CD14-positive monocyte (primary cell): Measurements from ENCODE around the gene BACH1. TPM values are rescaled to one million over a fixed set of nuclear protein-coding genes. Genes with fewer than 3 reads are reported as not detected.
A peak's percentile ranks its signal among the peaks of the same experiment; 100 is the strongest.

Source experiments
- DNase-seq, 3 donors: peaks; one replicate each; pipeline ENCODE4 v3.0.0-alpha.2; 2011 to 2022
- H2AFZ ChIP-seq: 2 replicates; pipeline ENCODE4 v1.6.0; 2012; ENCODE audit warnings: mild to moderate bottlenecking, low read depth, low read length, inconsistent platforms; ENCODE audit not compliant: insufficient read depth, poor library complexity, severe bottlenecking
- H3K27ac ChIP-seq, 2 donors: 1 replicate in 1 of 2; 2 replicates in 1 of 2; pipeline ENCODE4 v1.5.1; 2012 to 2013; ENCODE audit warnings: low read length in 2 of 2, control low read depth in 1 of 2, inconsistent platforms in 1 of 2, low read depth in 1 of 2, mild to moderate bottlenecking in 1 of 2
- H3K27me3 ChIP-seq, 2 donors: one replicate each; pipeline versions ENCODE4 v1.6.0 to v1.6.1; 2011 to 2013; ENCODE audit warnings: low read length in 2 of 2; ENCODE audit not compliant: control insufficient read depth in 2 of 2, insufficient read depth in 2 of 2
- H3K36me3 ChIP-seq, 2 donors: replicated peaks in 1 of 2; 1 replicate in 1 of 2; 2 replicates in 1 of 2; pipeline versions ENCODE4 v1.5.1 to v1.6.1; 2012 to 2013; ENCODE audit warnings: low read length in 2 of 2, control low read depth in 1 of 2, inconsistent platforms in 1 of 2, mild to moderate bottlenecking in 1 of 2; ENCODE audit not compliant: insufficient read depth in 2 of 2, control insufficient read depth in 1 of 2
- H3K4me1 ChIP-seq, 2 donors: 1 replicate in 1 of 2; 2 replicates in 1 of 2; pipeline versions ENCODE4 v1.5.1 to v1.6.1; 2012 to 2013; ENCODE audit warnings: low read length in 2 of 2, control low read depth in 1 of 2, inconsistent platforms in 1 of 2, mild to moderate bottlenecking in 1 of 2, moderate library complexity in 1 of 2; ENCODE audit not compliant: insufficient read depth in 2 of 2, control insufficient read depth in 1 of 2
- H3K4me2 ChIP-seq: replicated peaks from 2 replicates; pipeline ENCODE3; 2012; ENCODE audit warnings: low read length, moderate library complexity, mild to moderate bottlenecking; ENCODE audit not compliant: poor library complexity, severe bottlenecking; ENCODE audit errors: extremely low read depth
- H3K4me3 ChIP-seq, 3 experiments: fragments of 200-600 bp in 1 of 3; sonication (generic) in 1 of 3; replicated peaks in 1 of 3; 1 replicate in 2 of 3; 2 replicates in 1 of 3; pipeline ENCODE4 v1.5.1; 2011 to 2013; ENCODE audit warnings: low read length in 3 of 3, mild to moderate bottlenecking in 3 of 3, control low read depth in 2 of 3, low read depth in 2 of 3, inconsistent platforms in 1 of 3, moderate library complexity in 1 of 3
- H3K79me2 ChIP-seq: 2 replicates; pipeline ENCODE4 v1.6.0; 2012; ENCODE audit warnings: mild to moderate bottlenecking, control low read depth, inconsistent platforms, low read length, moderate library complexity; ENCODE audit not compliant: insufficient read depth
- H3K9ac ChIP-seq: 2 replicates; pipeline ENCODE4 v1.6.0; 2017; ENCODE audit warnings: low read length, mild to moderate bottlenecking; ENCODE audit not compliant: insufficient read depth, poor library complexity, severe bottlenecking
- H3K9me3 ChIP-seq, 2 donors: replicated peaks in 1 of 2; 1 replicate in 1 of 2; 2 replicates in 1 of 2; pipeline versions ENCODE4 v1.5.1 to v1.6.1; 2012 to 2013; ENCODE audit warnings: low read length in 2 of 2, control low read depth in 1 of 2; ENCODE audit not compliant: control insufficient read depth in 1 of 2, insufficient read depth in 1 of 2
- H4K20me1 ChIP-seq: 2 replicates; pipeline ENCODE4 v1.6.0; 2012; ENCODE audit warnings: mild to moderate bottlenecking, low read length, control low read depth, moderate library complexity; ENCODE audit not compliant: insufficient read depth
- H3K27ac Mint-ChIP-seq, 7 donors: one replicate each; pipeline ENCODE4 v1.8.0; 2020; ENCODE audit warnings: mild to moderate bottlenecking in 7 of 7, mixed read lengths in 7 of 7, moderate library complexity in 6 of 7, inconsistent platforms in 2 of 7
- H3K27me3 Mint-ChIP-seq, 3 donors: one replicate each; pipeline ENCODE4 v1.8.0; 2021 to 2022; ENCODE audit warnings: low read depth in 3 of 3, mild to moderate bottlenecking in 3 of 3, mixed read lengths in 3 of 3, moderate library complexity in 3 of 3, inconsistent platforms in 1 of 3
- H3K36me3 Mint-ChIP-seq, 2 donors: one replicate each; pipeline ENCODE4 v1.8.0; 2020; ENCODE audit warnings: mixed read lengths in 2 of 2, inconsistent platforms in 1 of 2, mild to moderate bottlenecking in 1 of 2
- H3K4me1 Mint-ChIP-seq: one replicate; pipeline ENCODE4 v1.8.0; 2020; ENCODE audit warnings: mild to moderate bottlenecking, mixed read lengths
- H3K4me3 Mint-ChIP-seq, 2 donors: one replicate each; pipeline ENCODE4 v1.8.0; 2020; ENCODE audit warnings: mild to moderate bottlenecking in 2 of 2, mixed read lengths in 2 of 2, moderate library complexity in 1 of 2
- H3K9me3 Mint-ChIP-seq, 7 donors: one replicate each; pipeline ENCODE4 v1.8.0; 2020 to 2022; ENCODE audit warnings: mixed read lengths in 7 of 7, mild to moderate bottlenecking in 6 of 7, moderate library complexity in 6 of 7, inconsistent platforms in 2 of 7
- CTCF ChIP-seq: fragments of 200-600 bp; IDR thresholded peaks from one replicate; pipeline ENCODE4 v1.8.0; 2022; ENCODE audit warnings: antibody characterized with exemption, mild to moderate bottlenecking
- WGBS: methylation state at CpG from one replicate; pipeline ENCODE4 v1.1.5; 2013; ENCODE audit warnings: missing lambda C conversion rate; ENCODE audit not compliant: insufficient coverage; 5-methylcytosine and 5-hydroxymethylcytosine counted together
- intact Hi-C, 2 donors: fragments of 100-400 bp; cut with micrococcal nuclease; formaldehyde crosslinking; loops; one replicate each; pipeline versions ENCODE4 v1.15.0 to v1.15.1; 2023
- polyA plus RNA-seq, 3 donors: library from polyadenylated mRNA; depleted of rRNA in 1 of 3; unstranded in 2 of 3; stranded (reverse) in 1 of 3; fragments of 300-500 nt in 2 of 3; fragments of >200 nt in 1 of 3; fragmentation: Illumina TruSeq in 2 of 3; gene quantifications; 1 replicate in 2 of 3; 2 replicates in 1 of 3; pipeline ENCODE4 v1.2.3, GENCODE V29; 2012 to 2021

BACH1 gene
- polyA plus RNA-seq, 3 donors: 69.2 to 199 (median 148) TPM

DNA sequence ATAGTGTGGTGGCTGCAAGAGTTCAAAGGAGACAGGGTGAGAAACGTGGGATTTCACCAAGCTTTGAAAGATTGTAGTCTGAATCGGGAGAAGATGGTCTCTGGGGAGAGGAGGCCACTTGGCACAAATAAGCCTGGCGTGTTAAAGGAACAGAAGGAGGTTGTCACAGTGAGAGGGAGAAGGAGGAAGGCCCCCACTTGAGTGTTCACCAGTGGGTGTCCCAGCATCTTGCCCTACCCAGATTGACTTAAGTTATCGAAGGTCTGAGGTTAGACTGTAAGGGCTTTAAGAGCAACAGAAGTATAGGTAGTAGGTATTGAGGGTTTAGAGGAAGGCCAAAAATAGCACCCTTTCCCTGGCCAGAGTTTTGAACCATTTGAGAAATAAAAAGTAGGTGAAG is 48.0 kb downstream of the BACH1 start:
- H2AFZ ChIP-seq: no peak overlapping the region
- peak overlapping the region; percentile 48 to 80 for H3K27ac ChIP-seq
- peaks cover 47 to 59% of the 10 kb centered on the region in 2 donors for H3K36me3 Mint-ChIP-seq
- no peaks in the 10 kb centered on the region for H3K27me3 ChIP-seq
- H3K9ac ChIP-seq: no peak overlapping the region
- DNase-seq: no peak
- peaks cover 89% of the 10 kb centered on the region for H4K20me1 ChIP-seq
- peaks cover 80% of the 10 kb centered on the region for H3K79me2 ChIP-seq
- H3K4me3 Mint-ChIP-seq: peak overlapping the region; percentile 4 to 17
- no peaks in the 10 kb centered on the region for H3K9me3 ChIP-seq
- peaks cover 34 to 67% of the 10 kb centered on the region in 2 donors for H3K36me3 ChIP-seq
- H3K4me2 ChIP-seq: no peak overlapping the region
- H3K27me3 Mint-ChIP-seq: peaks cover 0 to 2% (median 0%) of the 10 kb centered on the region in 3 donors
- no peak for TF ChIP-seq CTCF
- H3K9me3 Mint-ChIP-seq: no peaks in the 10 kb centered on the region
- H3K27ac Mint-ChIP-seq: peak overlapping the region; percentile 79 to 96 (median 91)
- peaks cover 26 to 44% of the 10 kb centered on the region in 2 donors for H3K4me1 ChIP-seq
- peaks cover 49% of the 10 kb centered on the region for H3K4me1 Mint-ChIP-seq
- H3K4me3 ChIP-seq: peak overlapping the region in 1 of 3 experiments; percentile 50
- intact Hi-C loops: loop anchor here in 1 of 2 donors (5.0 kb wide), 1 partner anchor 44 kb away; no protein-coding TSS in a partner anchor
- 98% methylated on average over 4 of the region's 4 CpGs for WGBS

DNA sequence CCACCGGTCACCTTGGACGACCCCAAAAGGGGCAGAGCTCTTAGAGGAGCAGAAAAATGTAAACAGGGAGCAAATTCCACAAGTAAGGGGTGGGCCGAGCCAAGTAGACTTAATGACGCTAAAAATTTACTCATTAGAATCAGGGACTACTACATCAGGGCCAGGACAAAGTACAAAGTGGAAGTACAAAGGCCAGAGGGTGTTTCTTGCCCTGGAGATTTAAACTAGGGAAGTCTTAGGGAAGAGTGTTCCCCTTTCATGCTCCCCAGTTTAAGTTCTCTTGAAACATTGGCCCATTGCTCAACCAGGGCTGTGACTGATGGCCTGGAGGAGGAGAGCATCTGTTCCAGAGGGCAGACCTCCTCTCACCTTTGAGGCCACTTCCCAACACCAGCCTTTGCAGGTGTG is 48.6 kb downstream of the BACH1 start:
- peak; percentile 59 to 76 (median 72) for DNase-seq

More for the DNA sequence above, 48.6 kb downstream of the BACH1 start:
- Mint-ChIP-seq H3K36me3 (peaks cover 45 to 59% of the 10 kb centered on the region in 2 donors), H3K4me3 (peak overlapping the region in 1 of 2 donors; percentile 70), H3K9me3 (no peaks in the 10 kb centered on the region), H3K27me3 (peaks cover 0 to 2% (median 0%) of the 10 kb centered on the region in 3 donors), H3K27ac (peak overlapping the region; percentile 79 to 96 (median 91)), H3K4me1 (peaks cover 44% of the 10 kb centered on the region)
- Histone ChIP-seq H3K27me3 (no peaks in the 10 kb centered on the region), H2AFZ (no peak overlapping the region), H3K4me3 (peak overlapping the region in 1 of 3 experiments; percentile 50), H3K4me1 (peaks cover 26 to 41% of the 10 kb centered on the region in 2 donors), H3K9ac (no peak overlapping the region), H3K79me2 (peaks cover 75% of the 10 kb centered on the region), H3K4me2 (peak overlapping the region; percentile 52), H3K36me3 (peaks cover 29 to 67% of the 10 kb centered on the region in 2 donors), H3K9me3 (no peaks in the 10 kb centered on the region), H4K20me1 (peaks cover 84% of the 10 kb centered on the region), H3K27ac (peak overlapping the region; percentile 48 to 80)
- WGBS: 90% methylated on average over 2 of the region's 4 CpGs
- intact Hi-C loops: loop anchor here in 1 of 2 donors (5.0 kb wide), 1 partner anchor 45 kb away; no protein-coding TSS in a partner anchor
- no peak for TF ChIP-seq CTCF
